Sciatic nerve (tissue), 2 donors: Measurements from ENCODE around the gene COMMD1. TPM values are rescaled to one million over a fixed set of nuclear protein-coding genes. Genes with fewer than 3 reads are reported as not detected.
"Not testable (repeated sequence)": the region's sequence is repeated elsewhere in the genome, so short reads cannot be mapped to it uniquely, and the experiment has no call there.

ENCODE experiments used
- ATAC-seq: fragments of 200-7000 bp; cut with Tn5 transposase; one replicate; pipeline ENCODE4 v1.9.1; 2020; ENCODE audit warnings: mild to moderate bottlenecking, moderate library complexity
- DNase-seq: peaks from one replicate; pipeline ENCODE4 v3.0.0-alpha.2; 2020; ENCODE audit warnings: low spot score
- intact Hi-C: fragments of 100-400 bp; cut with DNase I; formaldehyde crosslinking; loops from one replicate; pipeline ENCODE4 v1.14.2; 2022
- total RNA-seq: library from RNA; stranded (reverse); fragmentation: NEBNext Ultra II Directional; extraction: Animal tissue kit (Norgen Biotek cat#: 25700); gene quantifications from one replicate; pipeline ENCODE4 v1.2.1, GENCODE V29; 2021
- donor health status: DM: no; HTN: no; CAD: no.
- donor health status: DM: no; HTN: no; CAD: no.

COMMD1 gene
- total RNA-seq, 1 donor from 2014 or later, result 30.1 TPM

GRCh38 chr2:62110415-62111025 lies 205.0 kb downstream of the COMMD1 start:
- ATAC-seq, result no peak
- intact Hi-C loops, result no loop called here
- DNase-seq, result no peak

GRCh38 chr2:62112179-62112578 lies 206.7 kb downstream of the COMMD1 start:
- intact Hi-C loops, result no loop called here
- ATAC-seq, result peak; percentile 94
- DNase-seq, result no peak

- ATAC-seq, result no peak
- no peak for DNase-seq
- intact Hi-C loops, result no loop called here
Measured at GRCh38 chr2:62114564-62114963, 209.1 kb downstream of the COMMD1 start.

- no peak for DNase-seq
- intact Hi-C loops, result no loop called here
- no peak for ATAC-seq
Measured at GRCh38 chr2:62116983-62117382, 211.5 kb downstream of the COMMD1 start.

- intact Hi-C loops, result no loop called here
- DNase-seq, result no peak
- ATAC-seq, result no peak
Measured at GRCh38 chr2:62118160-62118559, 212.7 kb downstream of the COMMD1 start.

- intact Hi-C loops, result no loop called here
- no peak for DNase-seq
- no peak for ATAC-seq
Measured at GRCh38 chr2:62119311-62119974, 214.0 kb downstream of the COMMD1 start.

GRCh38 chr2:62126239-62126638 lies 220.8 kb downstream of the COMMD1 start:
- intact Hi-C loops, DNase-seq, ATAC-seq: not testable (repeated sequence)

- no peak for ATAC-seq
- DNase-seq, result no peak
Measured at GRCh38 chr2:62133320-62133823, 227.9 kb downstream of the COMMD1 start.

GRCh38 chr2:62136956-62137830 lies 231.7 kb downstream of the COMMD1 start:
- intact Hi-C loops, result no loop called here
- ATAC-seq, result no peak

More at GRCh38 chr2:62133320-62133823, 227.9 kb downstream of the COMMD1 start:
- intact Hi-C loops, result no loop called here

GRCh38 chr2:62140426-62141141 lies 235.1 kb downstream of the COMMD1 start:
- intact Hi-C loops, result no loop called here
- ATAC-seq (no peak), DNase-seq (no peak)

More at GRCh38 chr2:62136956-62137830, 231.7 kb downstream of the COMMD1 start:
- no peak for DNase-seq

- ATAC-seq, result no peak
- intact Hi-C loops, result no loop called here
- no peak for DNase-seq
Measured at GRCh38 chr2:62141142-62141740, 235.8 kb downstream of the COMMD1 start.

- no peak for ATAC-seq
- DNase-seq, result no peak
- intact Hi-C loops, result no loop called here
Measured at GRCh38 chr2:62142054-62142453, 236.6 kb downstream of the COMMD1 start.

GRCh38 chr2:62143696-62144095 lies 238.2 kb downstream of the COMMD1 start:
- intact Hi-C loops, result no loop called here
- ATAC-seq, result no peak
- DNase-seq, result no peak

- ATAC-seq (no peak), DNase-seq (no peak)
- intact Hi-C loops, result no loop called here
Measured at GRCh38 chr2:62144689-62145477, 239.4 kb downstream of the COMMD1 start.

GRCh38 chr2:62145478-62146100 lies 240.1 kb downstream of the COMMD1 start:
- DNase-seq (no peak), ATAC-seq (no peak)
- intact Hi-C loops, result no loop called here

GRCh38 chr2:62146790-62147189 lies 241.3 kb downstream of the COMMD1 start:
- DNase-seq, ATAC-seq, intact Hi-C loops: not testable (repeated sequence)

GRCh38 chr2:62147610-62148301 lies 242.3 kb downstream of the COMMD1 start:
- ATAC-seq, result no peak

More at GRCh38 chr2:62147610-62148301, 242.3 kb downstream of the COMMD1 start:
- intact Hi-C loops, result no loop called here
- DNase-seq, result no peak
